GM12878 (cell line): ENCODE measurements around the gene PLEKHJ1. TPM values are rescaled to one million over a fixed set of nuclear protein-coding genes. Genes with fewer than 3 reads are reported as not detected.

Experiments
- ATAC-seq: fragments of 200-7000 bp; cut with Tn5 transposase; 3 replicates; pipeline ENCODE4 v1.9.1; 2020; ENCODE audit warnings: mild to moderate bottlenecking, moderate library complexity
- BruUV-seq: library from RNA; stranded (reverse); fragments of 400-500 nt; replicated peaks from 2 replicates; lab custom pipeline; 2021; lab: Mats Ljungman, UMichigan
- CTCF ChIA-PET: fragments of 300-600 bp; sonication (Branson Sonifier 250); formaldehyde crosslinking; extraction: SDS; loops from one replicate; lab custom pipeline; 2021; ENCODE audit warnings: inconsistent platforms; lab: Yijun Ruan, JAX
- POLR2A ChIA-PET: fragments of 350-600 bp; formaldehyde crosslinking; extraction: SDS; loops from one replicate; lab custom pipeline; 2021; ENCODE audit warnings: inconsistent platforms; lab: Charles Lee
- RAD21 ChIA-PET: fragments of 300-600 bp; sonication (Branson Sonifier 250); formaldehyde crosslinking; loops from one replicate; lab custom pipeline; 2023; ENCODE audit warnings: antibody characterized with exemption; ENCODE audit not compliant: unreplicated experiment; lab: Charles Lee
- SMC1A ChIA-PET: fragments of 300-600 bp; sonication (Branson Sonifier 250); formaldehyde crosslinking; loops from one replicate; lab custom pipeline; 2023; ENCODE audit not compliant: unreplicated experiment, uncharacterized antibody; lab: Charles Lee
- DNase-seq: peaks from one replicate; pipeline ENCODE4 v3.0.0-alpha.2; 2011; ENCODE audit warnings: low read depth, low spot score
- FAIRE-seq: peaks from 3 replicates; lab custom pipeline; 2011; peaks lifted over from hg19 to GRCh38; lab: Jason Lieb, UNC
- H2AFZ ChIP-seq: 2 replicates; pipeline ENCODE4 v1.6.0; 2011; ENCODE audit warnings: low read depth, low read length, control low read depth; ENCODE audit not compliant: control insufficient read depth
- H3K27ac ChIP-seq: 2 replicates; pipeline ENCODE4 v1.5.1; 2011; ENCODE audit warnings: control low read depth; ENCODE audit not compliant: control insufficient read depth, insufficient read depth
- H3K27me3 ChIP-seq, 2 experiments: replicated peaks in 1 of 2; 2 replicates each; pipeline versions ENCODE4 v1.6.0 to v1.6.1; 2011; ENCODE audit warnings: low read length in 1 of 2; ENCODE audit not compliant: control insufficient read depth in 2 of 2, insufficient read depth in 2 of 2
- H3K36me3 ChIP-seq, 2 experiments: 2 replicates each; pipeline ENCODE4 v1.5.1; 2011; ENCODE audit warnings: low read length in 1 of 2; ENCODE audit not compliant: control insufficient read depth in 2 of 2, insufficient read depth in 2 of 2
- H3K4me1 ChIP-seq: 2 replicates; pipeline ENCODE4 v1.6.1; 2011; ENCODE audit warnings: mild to moderate bottlenecking, low read length, moderate library complexity, mixed read lengths; ENCODE audit not compliant: control insufficient read depth, insufficient read depth
- H3K4me2 ChIP-seq: 2 replicates; pipeline ENCODE4 v1.6.0; 2011; ENCODE audit warnings: control low read depth; ENCODE audit not compliant: control insufficient read depth, insufficient read depth
- H3K4me3 ChIP-seq: fragments of 200-600 bp; sonication (generic); 2 replicates; pipeline ENCODE4 v1.5.1; 2016
- H3K79me2 ChIP-seq: 2 replicates; pipeline ENCODE4 v1.6.0; 2011; ENCODE audit warnings: low read length; ENCODE audit not compliant: control insufficient read depth, insufficient read depth
- H3K9ac ChIP-seq: 2 replicates; pipeline ENCODE4 v1.8.0; 2011; ENCODE audit warnings: low read length, control low read depth, mixed read lengths; ENCODE audit not compliant: control insufficient read depth, insufficient read depth
- H3K9me3 ChIP-seq: replicated peaks from 3 replicates; pipeline ENCODE4 v1.5.1; 2011; ENCODE audit warnings: mild to moderate bottlenecking, low read length; ENCODE audit not compliant: control insufficient read depth, insufficient read depth
- H4K20me1 ChIP-seq: 2 replicates; pipeline ENCODE4 v1.6.0; 2011; ENCODE audit not compliant: control insufficient read depth, insufficient read depth
- BACH1 ChIP-seq: fragments of 450-650 bp; IDR thresholded peaks from 2 replicates; pipeline ENCODE4 v1.6.1; 2017; ENCODE audit warnings: mild to moderate bottlenecking, borderline replicate concordance
- CEBPB ChIP-seq, 2 experiments: fragments of 150-350 bp in 1 of 2; IDR thresholded peaks; 2 replicates each; pipeline ENCODE4 v1.6.1; 2012 to 2014; ENCODE audit warnings: low read depth in 2 of 2, low read length in 2 of 2, borderline replicate concordance in 1 of 2, inconsistent platforms in 1 of 2
- CREB1 ChIP-seq: IDR thresholded peaks from 2 replicates; pipeline ENCODE4 v1.6.1; 2012; ENCODE audit warnings: low read depth, mild to moderate bottlenecking, inconsistent platforms
- DPF2 ChIP-seq: fragments of 450-650 bp; IDR thresholded peaks from 2 replicates; pipeline ENCODE4 v1.6.1; 2017; ENCODE audit warnings: mild to moderate bottlenecking
- ESRRA ChIP-seq: IDR thresholded peaks from 2 replicates; pipeline ENCODE4 v1.6.1; 2012; ENCODE audit warnings: mild to moderate bottlenecking, low read length, improper control_type of control experiment
- IKZF1 ChIP-seq: fragments of 450-650 bp; conservative IDR thresholded peaks from 2 replicates; pipeline ENCODE4 v1.6.1; 2017; ENCODE audit warnings: antibody characterized with exemption, mild to moderate bottlenecking
- MXI1 ChIP-seq: fragments of 150-350 bp; IDR thresholded peaks from 2 replicates; pipeline ENCODE4 v1.6.1; 2011; ENCODE audit warnings: low read depth, mild to moderate bottlenecking, inconsistent platforms, low read length, improper control_type of control experiment
- NR2C2 ChIP-seq: IDR thresholded peaks from 2 replicates; pipeline ENCODE4 v1.6.1; 2011; ENCODE audit warnings: borderline replicate concordance, low read depth; ENCODE audit not compliant: control insufficient read depth, insufficient read length
- PML ChIP-seq: IDR thresholded peaks from 2 replicates; pipeline ENCODE4 v1.6.1; 2012; ENCODE audit warnings: low read length, inconsistent platforms
- RAD21 ChIP-seq: IDR thresholded peaks from 2 replicates; pipeline ENCODE4 v1.6.1; 2011; ENCODE audit warnings: mild to moderate bottlenecking, low read depth, low read length, moderate library complexity; ENCODE audit not compliant: insufficient read depth
- RFX5 ChIP-seq: IDR thresholded peaks from 2 replicates; pipeline ENCODE4 v1.6.1; 2011; ENCODE audit warnings: low read depth, low read length, improper control_type of control experiment
- SIN3A ChIP-seq: IDR thresholded peaks from 2 replicates; pipeline ENCODE4 v1.6.1; 2012; ENCODE audit warnings: low read depth, low read length, improper control_type of control experiment
- SMC3 ChIP-seq: IDR thresholded peaks from 2 replicates; pipeline ENCODE4 v1.6.1; 2011; ENCODE audit warnings: low read length, improper control_type of control experiment, borderline replicate concordance
- ZBED1 ChIP-seq: IDR thresholded peaks from 2 replicates; pipeline ENCODE4 v1.6.1; 2016; ENCODE audit warnings: borderline replicate concordance
- ZNF217 ChIP-seq: fragments of 450-650 bp; IDR thresholded peaks from 2 replicates; pipeline ENCODE4 v1.6.1; 2017; ENCODE audit warnings: antibody characterized with exemption, mild to moderate bottlenecking
- ZNF622 ChIP-seq: fragments of 450-650 bp; IDR thresholded peaks from 2 replicates; pipeline ENCODE4 v1.6.1; 2017; ENCODE audit warnings: mild to moderate bottlenecking, inconsistent platforms
- WGBS: methylation state at CpG from one replicate; pipeline ENCODE4 v1.1.6; 2016; ENCODE audit warnings: low lambda C conversion rate; ENCODE audit not compliant: insufficient replicate concordance, insufficient coverage; ENCODE audit errors: missing lambda C conversion rate; 5-methylcytosine and 5-hydroxymethylcytosine counted together
- in situ Hi-C: fragments of 300-500 bp; cut with MboI; formaldehyde crosslinking; loops from 9 replicates; pipeline ENCODE4 v1.14.3; 2018; ENCODE audit warnings: mixed read lengths
- intact Hi-C: fragments of 100-400 bp; cut with micrococcal nuclease; formaldehyde crosslinking; loops from one replicate; pipeline ENCODE4 v1.14.2; 2022; ENCODE audit not compliant: unreplicated experiment
- polyA plus RNA-seq, 11 experiments: library from polyadenylated mRNA; depleted of rRNA in 4 of 11; unstranded in 6 of 11; stranded (reverse) in 5 of 11; fragments of >200 nt; fragmentation: Nextera tagmentation in 4 of 11; fragmentation: Illumina TruSeq in 1 of 11; extraction: Ambion mirVana in 4 of 11; extraction: Trizol in 1 of 11; gene quantifications; 1 replicate in 1 of 11; 2 replicates in 10 of 11; pipeline versions ENCODE4 v1.2.1 to v1.2.3, GENCODE V29; 2011 to 2016; ENCODE audit warnings: inconsistent platforms in 2 of 11, missing spikeins in 2 of 11, low read depth in 1 of 11
- total RNA-seq, 4 experiments: library from RNA; depleted of rRNA in 3 of 4; stranded (reverse); fragments of >200 nt in 3 of 4; fragmentation: Illumina TruSeq in 1 of 4; extraction: Trizol in 1 of 4; gene quantifications; 2 replicates each; pipeline versions ENCODE4 v1.2.1 to v1.2.3, GENCODE V29; 2013 to 2021
- TF ChIP-seq, protein P1 (sequence below): IDR thresholded peaks from 2 replicates; pipeline ENCODE4 v1.6.1; 2011; ENCODE audit warnings: borderline replicate concordance, low read depth, mild to moderate bottlenecking, moderate library complexity, mixed read lengths, low read length; ENCODE audit not compliant: insufficient read depth; ENCODE audit errors: extremely low read length
- TF ChIP-seq, protein P2 (sequence below): fragments of 450-650 bp; IDR thresholded peaks from 2 replicates; pipeline ENCODE4 v1.6.1; 2018; ENCODE audit warnings: mild to moderate bottlenecking, low read depth, moderate library complexity; ENCODE audit not compliant: partially characterized antibody

Gene PLEKHJ1
- total and polyA plus RNA-seq, 10 of the 15 experiments (the other 5 are each of a cell fraction or from before 2014, with no cell fraction given) = 1.3 to 133 (median 75.0) TPM

DNA sequence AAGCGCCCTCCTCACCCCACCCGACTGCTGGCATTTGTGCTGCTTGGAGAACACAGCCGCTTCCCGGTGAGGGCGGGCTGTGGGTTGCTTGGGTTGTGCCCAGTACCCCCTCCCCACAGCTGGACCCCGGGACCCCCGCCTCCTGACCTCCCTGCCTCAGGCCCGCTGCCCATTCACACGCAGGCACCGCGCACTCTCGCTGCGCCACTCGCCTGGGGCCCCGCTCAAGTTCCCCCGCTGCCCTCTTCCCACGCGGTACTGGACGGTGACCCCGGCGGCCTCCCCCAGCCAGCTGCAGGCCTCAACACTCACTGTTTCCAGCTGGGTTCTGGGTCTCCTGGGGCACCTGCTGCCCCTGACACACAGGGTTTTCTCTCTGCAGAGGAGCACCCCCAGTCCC is 16.4 kb downstream of the PLEKHJ1 start (continued):
- TF ChIP-seq ZNF217 = no peak

DNA sequence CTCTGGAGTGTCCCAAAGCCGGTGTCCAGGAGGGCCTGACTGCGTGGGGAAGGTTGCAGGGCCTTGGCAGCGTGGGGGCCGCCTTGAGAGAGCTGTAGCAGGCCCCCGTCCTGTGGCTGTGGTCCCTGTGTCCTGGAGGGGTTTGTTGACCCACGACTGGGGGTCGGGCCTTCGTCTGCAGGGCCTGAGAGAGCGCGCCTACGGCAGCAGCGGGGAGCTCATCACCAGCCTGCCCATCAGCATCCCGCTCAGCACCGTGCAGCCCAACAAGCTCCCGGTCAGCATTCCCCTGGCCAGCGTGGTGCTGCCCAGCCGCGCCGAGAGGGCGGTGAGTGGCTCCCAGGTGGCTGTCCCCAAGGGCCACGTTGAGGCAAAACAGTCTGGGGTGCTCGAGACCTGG is 18.5 kb downstream of the PLEKHJ1 start:
- Histone ChIP-seq H3K36me3 (peaks cover 30 to 70% of the 10 kb centered on the region in 2 experiments; a peak in 3 of 4 replicates), H3K4me3 (no peak overlapping the region), H2AFZ (no peak overlapping the region), H3K9me3 (no peaks in the 10 kb centered on the region), H3K27ac (no peak overlapping the region), H3K27me3 (no peaks in the 10 kb centered on the region), H3K9ac (no peak overlapping the region), H3K4me1 (peaks cover 5% of the 10 kb centered on the region), H3K4me2 (no peak overlapping the region), H3K79me2 (no peaks in the 10 kb centered on the region), H4K20me1 (no peaks in the 10 kb centered on the region)
- intact Hi-C loops = no loop called here
- ChIA-PET RAD21 (no interaction called here), POLR2A (no interaction called here), SMC1A (no interaction called here), CTCF (no interaction called here)
- DNase-seq (no peak), FAIRE-seq (no peak), ATAC-seq (no peak)
- no peak for TF ChIP-seq ZBED1
- no peak for TF ChIP-seq RFX5
- no peak for TF ChIP-seq MXI1
- no peak for TF ChIP-seq ZNF622
- TF ChIP-seq NR2C2 = no peak
- TF ChIP-seq BACH1 = no peak
- TF ChIP-seq ESRRA = no peak
- TF ChIP-seq RAD21 = no peak
- no peak for TF ChIP-seq IKZF1
- no peak for TF ChIP-seq PML
- TF ChIP-seq, protein P1, sequence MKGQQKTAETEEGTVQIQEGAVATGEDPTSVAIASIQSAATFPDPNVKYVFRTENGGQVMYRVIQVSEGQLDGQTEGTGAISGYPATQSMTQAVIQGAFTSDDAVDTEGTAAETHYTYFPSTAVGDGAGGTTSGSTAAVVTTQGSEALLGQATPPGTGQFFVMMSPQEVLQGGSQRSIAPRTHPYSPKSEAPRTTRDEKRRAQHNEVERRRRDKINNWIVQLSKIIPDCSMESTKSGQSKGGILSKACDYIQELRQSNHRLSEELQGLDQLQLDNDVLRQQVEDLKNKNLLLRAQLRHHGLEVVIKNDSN = no peak
- TF ChIP-seq SIN3A = no peak
- TF ChIP-seq CEBPB (IDR thresholded peaks at IDR 0.05; ENCODE audit: borderline replicate concordance in 1 of 2, low read depth in 2 of 2, low read length in 2 of 2) = no peak
- TF ChIP-seq DPF2 = no peak
- TF ChIP-seq, protein P2, sequence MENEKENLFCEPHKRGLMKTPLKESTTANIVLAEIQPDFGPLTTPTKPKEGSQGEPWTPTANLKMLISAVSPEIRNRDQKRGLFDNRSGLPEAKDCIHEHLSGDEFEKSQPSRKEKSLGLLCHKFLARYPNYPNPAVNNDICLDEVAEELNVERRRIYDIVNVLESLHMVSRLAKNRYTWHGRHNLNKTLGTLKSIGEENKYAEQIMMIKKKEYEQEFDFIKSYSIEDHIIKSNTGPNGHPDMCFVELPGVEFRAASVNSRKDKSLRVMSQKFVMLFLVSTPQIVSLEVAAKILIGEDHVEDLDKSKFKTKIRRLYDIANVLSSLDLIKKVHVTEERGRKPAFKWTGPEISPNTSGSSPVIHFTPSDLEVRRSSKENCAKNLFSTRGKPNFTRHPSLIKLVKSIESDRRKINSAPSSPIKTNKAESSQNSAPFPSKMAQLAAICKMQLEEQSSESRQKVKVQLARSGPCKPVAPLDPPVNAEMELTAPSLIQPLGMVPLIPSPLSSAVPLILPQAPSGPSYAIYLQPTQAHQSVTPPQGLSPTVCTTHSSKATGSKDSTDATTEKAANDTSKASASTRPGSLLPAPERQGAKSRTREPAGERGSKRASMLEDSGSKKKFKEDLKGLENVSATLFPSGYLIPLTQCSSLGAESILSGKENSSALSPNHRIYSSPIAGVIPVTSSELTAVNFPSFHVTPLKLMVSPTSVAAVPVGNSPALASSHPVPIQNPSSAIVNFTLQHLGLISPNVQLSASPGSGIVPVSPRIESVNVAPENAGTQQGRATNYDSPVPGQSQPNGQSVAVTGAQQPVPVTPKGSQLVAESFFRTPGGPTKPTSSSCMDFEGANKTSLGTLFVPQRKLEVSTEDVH = no peak
- no peak for TF ChIP-seq SMC3
- no peak for TF ChIP-seq CREB1
- in situ Hi-C loops = no loop called here
- 94% methylated on average over 18 of the region's 22 CpGs for WGBS
- no TSS peak for BruUV-seq
